GM12892 (cell line): ENCODE results near the gene UTRN.

ENCODE experiments used
- POLR2A ChIP-seq: IDR thresholded peaks from 2 replicates; pipeline ENCODE4 v1.6.1; 2011; ENCODE audit warnings: low read depth, low read length, control low read depth
- POLR2AphosphoS5 ChIP-seq: IDR thresholded peaks from 2 replicates; pipeline ENCODE4 v1.6.1; 2011; ENCODE audit warnings: low read depth, low read length, control low read depth

- TF ChIP-seq POLR2AphosphoS5 (no peak), POLR2A (no peak)
Measured at GRCh38 chr6:144286503-144287393, 1.6 kb downstream of the UTRN start.
